Measurements from ENCODE around the gene NIT1.
A peak's percentile ranks its signal among the peaks of the same experiment; 100 is the strongest.
"Not testable (repeated sequence)": the region's sequence is repeated elsewhere in the genome, so short reads cannot be mapped to it uniquely, and the experiment has no call there.

The NIT1 gene

DNA sequence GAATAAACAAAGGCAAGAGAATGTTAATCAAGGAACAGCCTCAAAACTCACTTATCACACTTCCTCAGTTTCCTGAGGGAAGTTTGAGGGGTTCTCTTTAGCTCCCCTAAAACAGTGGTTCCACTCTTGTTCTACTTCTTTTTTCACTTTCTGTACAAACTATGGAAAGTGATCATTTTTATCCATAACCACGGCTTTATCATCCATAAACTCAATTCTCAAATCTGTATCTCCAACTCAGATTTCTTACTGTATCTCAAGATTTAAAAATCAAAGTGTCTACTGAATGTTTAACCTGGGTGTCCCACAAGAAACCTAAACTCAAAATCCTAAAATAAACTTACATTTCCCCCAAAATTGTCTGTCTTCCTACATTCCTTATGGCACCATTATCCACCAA is 4.0 kb upstream of the NIT1 start:
- no peak for DNase-seq
- TF ChIP-seq POLR2A (IDR thresholded peaks at IDR 0.05; ENCODE audit: low read length), result no peak
- no peak for TF ChIP-seq GATA1 (IDR thresholded peaks at IDR 0.05; ENCODE audit: low read depth, low read length)

DNA sequence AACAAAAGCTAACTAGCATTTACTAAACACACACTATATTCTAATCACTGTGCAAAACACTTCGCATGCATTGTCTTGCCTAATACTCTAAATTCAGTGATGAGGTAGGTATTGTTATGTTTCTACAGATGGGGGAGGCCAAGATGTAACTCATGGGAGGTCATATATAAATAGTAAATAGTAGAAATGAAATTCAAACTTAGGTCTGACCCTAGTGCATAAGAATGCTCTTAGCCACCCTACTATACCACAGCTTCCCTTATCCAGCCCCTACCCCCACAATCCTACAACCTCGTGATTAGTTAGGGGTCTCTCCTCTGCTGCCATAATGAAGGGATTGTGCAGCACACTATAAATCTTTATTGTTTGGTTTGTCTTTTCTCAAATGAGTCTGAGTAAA is 3.3 kb upstream of the NIT1 start:
- DNase-seq, result no peak
- TF ChIP-seq POLR2A (IDR thresholded peaks at IDR 0.05; ENCODE audit: low read length) (no peak), GATA1 (IDR thresholded peaks at IDR 0.05; ENCODE audit: low read depth, low read length) (no peak)

DNA sequence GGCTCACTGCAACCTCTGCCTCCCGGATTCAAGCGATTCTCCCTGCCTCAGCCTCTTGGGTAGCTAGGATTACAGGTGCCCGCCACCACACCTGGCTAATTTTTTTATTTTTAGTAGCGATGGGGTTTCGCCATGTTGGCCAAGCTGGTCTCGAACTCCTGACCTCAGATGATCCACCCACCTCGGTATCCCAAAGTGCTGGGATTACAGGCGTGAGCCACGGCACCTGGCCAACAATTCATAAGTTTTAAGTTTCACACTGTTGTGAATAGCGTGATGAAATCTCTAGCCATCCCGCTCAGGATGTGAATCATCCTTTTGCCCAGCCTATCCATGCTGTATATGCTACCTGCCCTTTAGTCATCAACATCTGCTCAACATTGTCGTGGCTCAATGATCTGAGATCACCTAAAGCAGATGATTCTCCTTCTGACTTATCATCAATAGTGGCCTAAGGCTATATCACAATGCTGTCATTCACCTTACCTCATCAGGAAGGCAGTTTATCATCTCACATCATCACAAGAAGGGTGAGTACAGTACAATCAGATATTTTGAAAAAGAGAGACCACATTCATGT is 2.7 kb upstream of the NIT1 start:
- TF ChIP-seq GATA1 (IDR thresholded peaks at IDR 0.05; ENCODE audit: low read depth, low read length) (no peak), POLR2A (IDR thresholded peaks at IDR 0.05; ENCODE audit: low read length) (no peak)
- no peak for DNase-seq

DNA sequence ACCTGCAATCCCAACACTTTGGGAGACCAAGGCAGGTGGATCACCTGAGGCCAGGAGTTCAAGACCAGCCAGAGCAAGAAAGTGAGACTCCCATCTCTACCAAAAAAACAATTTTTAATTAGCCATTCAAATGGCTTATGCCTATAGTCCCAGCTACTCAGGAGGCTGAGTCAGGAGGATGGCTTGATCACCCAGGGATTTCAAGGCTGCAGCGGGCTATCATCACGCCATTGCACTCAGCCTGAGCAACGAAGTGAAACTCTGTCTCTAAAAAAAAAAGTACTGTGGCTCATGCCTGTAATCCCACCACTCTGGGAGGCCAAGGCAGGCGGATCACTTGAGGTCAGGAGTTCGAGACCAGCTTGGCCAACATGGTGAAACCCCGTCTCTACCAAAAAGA is 1.9 kb upstream of the NIT1 start:
- not testable (repeated sequence) for DNase-seq

DNA sequence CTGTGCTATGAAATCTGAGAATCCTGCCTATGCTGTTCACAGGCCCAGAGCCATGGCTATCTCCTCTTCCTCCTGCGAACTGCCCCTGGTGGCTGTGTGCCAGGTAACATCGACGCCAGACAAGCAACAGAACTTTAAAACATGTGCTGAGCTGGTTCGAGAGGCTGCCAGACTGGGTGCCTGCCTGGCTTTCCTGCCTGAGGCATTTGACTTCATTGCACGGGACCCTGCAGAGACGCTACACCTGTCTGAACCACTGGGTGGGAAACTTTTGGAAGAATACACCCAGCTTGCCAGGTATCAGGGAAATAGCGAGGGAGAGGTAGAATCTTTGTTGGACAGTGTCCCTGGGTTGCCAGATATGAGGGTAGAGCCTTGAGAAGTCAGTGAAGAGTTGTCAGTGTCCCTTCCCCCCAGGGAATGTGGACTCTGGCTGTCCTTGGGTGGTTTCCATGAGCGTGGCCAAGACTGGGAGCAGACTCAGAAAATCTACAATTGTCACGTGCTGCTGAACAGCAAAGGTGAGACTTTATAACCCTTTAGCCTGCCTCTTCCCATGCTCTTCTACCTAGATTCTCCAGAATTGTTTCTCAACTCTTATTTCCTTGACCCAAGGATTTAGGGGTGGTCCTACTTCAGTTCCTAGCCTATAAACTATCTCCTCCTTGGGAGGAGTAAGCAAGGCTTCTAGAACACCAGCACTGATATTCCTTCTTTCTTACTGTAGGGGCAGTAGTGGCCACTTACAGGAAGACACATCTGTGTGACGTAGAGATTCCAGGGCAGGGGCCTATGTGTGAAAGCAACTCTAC is 1.4 kb downstream of the NIT1 start:
- peak; percentile 81 for DNase-seq
- no peak for TF ChIP-seq GATA1 (IDR thresholded peaks at IDR 0.05; ENCODE audit: low read depth, low read length)
- peak; percentile 46 for TF ChIP-seq POLR2A (IDR thresholded peaks at IDR 0.05; ENCODE audit: low read length)

DNA sequence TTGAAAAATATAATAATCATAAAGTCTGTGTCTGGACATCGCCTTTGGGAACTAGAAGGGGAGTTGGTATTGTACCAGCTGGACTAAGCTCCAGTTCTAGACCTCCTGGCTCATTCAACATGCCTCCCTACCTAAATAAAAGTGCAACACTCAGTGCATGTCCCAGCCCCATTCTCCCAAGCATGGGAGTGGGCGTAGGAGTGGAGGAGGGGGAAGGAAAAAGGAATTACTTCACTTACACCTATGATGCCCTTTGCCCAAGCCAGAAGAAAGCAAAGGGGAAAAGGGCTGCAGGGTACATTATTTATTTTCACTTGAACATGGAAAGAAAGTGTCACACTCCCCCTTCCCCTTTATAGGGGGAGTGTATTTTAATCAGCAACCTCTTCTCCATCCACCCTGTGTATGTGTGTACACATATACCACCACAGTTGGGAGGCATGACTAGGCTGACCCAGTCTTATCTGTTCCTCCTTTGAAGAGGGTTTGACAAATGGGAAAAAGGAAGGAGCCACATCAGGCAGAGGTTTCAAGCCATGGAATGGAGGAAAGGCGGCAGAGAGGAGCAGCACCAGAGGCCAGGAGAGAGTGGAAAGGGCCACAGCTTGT is 3.2 kb downstream of the NIT1 start:
- no peak for DNase-seq
- no peak for TF ChIP-seq POLR2A (IDR thresholded peaks at IDR 0.05; ENCODE audit: low read length)
- no peak for TF ChIP-seq GATA1 (IDR thresholded peaks at IDR 0.05; ENCODE audit: low read depth, low read length)

DNA sequence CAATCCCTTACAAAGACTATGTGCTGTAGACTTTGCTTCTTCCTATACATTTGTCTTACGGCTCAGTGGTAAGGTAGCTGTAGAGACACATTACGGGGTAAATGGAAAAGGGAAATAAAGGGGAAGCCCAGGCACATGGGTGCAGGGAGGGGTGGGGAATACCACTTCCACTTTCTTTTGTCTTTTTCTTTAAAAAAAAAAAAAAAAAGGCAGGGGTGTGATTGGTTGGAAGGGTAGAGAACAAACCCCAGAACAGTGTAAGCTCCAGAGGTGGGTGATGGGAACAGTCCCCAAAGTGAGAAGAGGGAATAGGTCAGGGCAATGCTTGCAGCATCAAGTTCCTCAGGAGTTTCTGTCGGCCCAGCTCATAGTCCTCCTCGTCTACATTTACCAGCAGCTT is 3.9 kb downstream of the NIT1 start:
- DNase-seq, result no peak
- TF ChIP-seq GATA1 (IDR thresholded peaks at IDR 0.05; ENCODE audit: low read depth, low read length), result no peak
- TF ChIP-seq POLR2A (IDR thresholded peaks at IDR 0.05; ENCODE audit: low read length), result no peak

DNA sequence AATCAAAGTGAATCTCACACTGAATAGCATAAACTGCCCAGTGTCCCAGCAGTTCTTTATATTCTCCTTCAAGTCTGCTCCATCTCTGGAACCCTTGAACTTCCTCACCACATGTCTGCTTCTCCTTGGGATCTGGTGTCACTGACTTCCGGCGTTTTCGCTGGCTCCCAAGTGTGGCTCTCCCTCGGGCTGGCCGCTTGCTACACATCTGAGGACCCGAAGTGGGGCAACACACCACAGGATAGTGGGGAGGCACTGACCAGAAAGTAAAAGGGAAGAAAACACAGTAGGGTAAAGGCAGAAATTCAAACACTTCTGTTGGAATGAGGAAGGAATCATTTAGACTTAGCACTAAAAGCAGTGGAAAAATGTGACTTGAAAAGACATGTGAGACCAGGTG is 5.1 kb downstream of the NIT1 start:
- no peak for DNase-seq
- TF ChIP-seq GATA1 (IDR thresholded peaks at IDR 0.05; ENCODE audit: low read depth, low read length) (no peak), POLR2A (IDR thresholded peaks at IDR 0.05; ENCODE audit: low read length) (no peak)

DNA sequence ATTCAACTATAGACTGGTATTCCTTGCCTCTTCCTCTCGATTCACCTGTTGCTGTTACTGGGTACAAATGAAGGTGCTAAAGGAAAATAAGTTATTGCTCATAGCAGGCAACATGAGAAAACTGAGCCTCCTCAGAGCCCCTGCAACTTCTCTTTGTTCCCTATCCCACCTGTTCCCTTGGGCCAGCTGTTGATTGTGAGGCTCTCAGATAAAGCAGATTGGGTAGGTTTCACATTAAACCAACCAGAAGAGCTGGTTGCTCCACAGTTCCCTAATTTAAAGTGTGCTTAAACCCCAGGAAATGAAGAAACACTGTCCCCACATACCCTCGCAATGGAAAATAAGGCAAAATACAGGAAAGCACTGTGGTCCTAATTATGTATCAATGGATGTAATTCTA is 9.7 kb downstream of the NIT1 start:
- no peak for DNase-seq
- peak; percentile 19 for TF ChIP-seq POLR2A (IDR thresholded peaks at IDR 0.05; ENCODE audit: low read length)
- TF ChIP-seq GATA1 (IDR thresholded peaks at IDR 0.05; ENCODE audit: low read depth, low read length), result no peak

DNA sequence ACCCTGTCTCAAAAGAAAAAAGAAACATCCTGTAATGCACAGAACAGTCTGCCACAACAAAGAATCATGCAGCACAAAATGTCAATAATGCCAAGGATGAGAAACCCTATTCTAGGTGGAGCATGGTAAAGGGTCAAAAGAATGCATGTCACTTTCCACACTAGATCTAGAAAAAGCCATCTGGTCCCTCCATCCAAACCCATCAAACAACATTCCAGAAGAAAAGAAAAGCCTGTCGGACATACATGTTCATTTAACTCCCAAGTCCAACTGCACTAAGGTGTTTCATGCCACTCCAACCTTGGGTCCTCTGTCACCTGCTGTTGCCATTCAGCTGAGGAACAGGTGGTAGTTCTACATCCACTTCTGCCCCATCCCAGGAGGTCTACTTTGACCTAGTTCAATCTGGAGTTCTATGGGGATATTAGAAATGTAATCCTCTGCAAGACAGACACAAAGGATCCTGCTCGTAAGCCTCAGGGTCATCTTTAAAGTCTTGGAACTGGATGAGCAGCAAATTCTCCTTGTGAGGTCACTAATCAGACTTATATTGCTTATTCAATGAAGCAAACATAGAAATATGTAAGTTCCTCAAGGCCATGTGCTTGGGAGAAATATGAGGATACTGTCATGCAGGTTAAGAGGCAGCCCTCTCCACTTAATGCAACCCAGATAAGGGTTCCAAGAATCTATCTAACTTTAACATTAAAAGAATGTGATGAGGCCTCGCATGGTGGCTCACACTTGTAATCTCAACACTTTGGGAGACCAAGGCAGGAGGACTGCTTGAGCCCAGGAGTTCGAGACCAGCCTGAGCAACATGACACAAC is 10.9 kb downstream of the NIT1 start:
- TF ChIP-seq POLR2A (IDR thresholded peaks at IDR 0.05; ENCODE audit: low read length) (no peak), GATA1 (IDR thresholded peaks at IDR 0.05; ENCODE audit: low read depth, low read length) (no peak)
- peak in 1 of 2 experiments; percentile 15 for DNase-seq

DNA sequence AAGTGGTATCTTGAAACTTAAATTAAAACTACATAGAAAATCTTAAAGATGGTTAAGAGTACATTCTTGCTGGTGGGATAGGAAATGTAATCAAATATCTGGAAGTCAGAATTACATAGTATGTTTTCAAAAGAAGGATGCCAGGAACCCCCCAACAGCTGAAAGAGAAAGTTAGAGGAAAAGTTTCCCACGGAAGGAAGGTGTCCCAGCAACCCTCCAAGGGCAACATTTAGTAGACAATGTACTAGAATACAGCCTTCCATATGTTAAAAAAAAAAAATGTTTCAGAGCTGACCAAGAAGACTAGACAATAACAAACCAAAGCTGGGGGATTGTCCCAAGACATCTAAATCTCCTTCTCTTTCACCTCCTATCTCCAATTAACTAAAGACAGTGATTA is 12.4 kb downstream of the NIT1 start:
- TF ChIP-seq POLR2A (IDR thresholded peaks at IDR 0.05; ENCODE audit: low read length) (no peak), GATA1 (IDR thresholded peaks at IDR 0.05; ENCODE audit: low read depth, low read length) (no peak)
- DNase-seq, result no peak

DNA sequence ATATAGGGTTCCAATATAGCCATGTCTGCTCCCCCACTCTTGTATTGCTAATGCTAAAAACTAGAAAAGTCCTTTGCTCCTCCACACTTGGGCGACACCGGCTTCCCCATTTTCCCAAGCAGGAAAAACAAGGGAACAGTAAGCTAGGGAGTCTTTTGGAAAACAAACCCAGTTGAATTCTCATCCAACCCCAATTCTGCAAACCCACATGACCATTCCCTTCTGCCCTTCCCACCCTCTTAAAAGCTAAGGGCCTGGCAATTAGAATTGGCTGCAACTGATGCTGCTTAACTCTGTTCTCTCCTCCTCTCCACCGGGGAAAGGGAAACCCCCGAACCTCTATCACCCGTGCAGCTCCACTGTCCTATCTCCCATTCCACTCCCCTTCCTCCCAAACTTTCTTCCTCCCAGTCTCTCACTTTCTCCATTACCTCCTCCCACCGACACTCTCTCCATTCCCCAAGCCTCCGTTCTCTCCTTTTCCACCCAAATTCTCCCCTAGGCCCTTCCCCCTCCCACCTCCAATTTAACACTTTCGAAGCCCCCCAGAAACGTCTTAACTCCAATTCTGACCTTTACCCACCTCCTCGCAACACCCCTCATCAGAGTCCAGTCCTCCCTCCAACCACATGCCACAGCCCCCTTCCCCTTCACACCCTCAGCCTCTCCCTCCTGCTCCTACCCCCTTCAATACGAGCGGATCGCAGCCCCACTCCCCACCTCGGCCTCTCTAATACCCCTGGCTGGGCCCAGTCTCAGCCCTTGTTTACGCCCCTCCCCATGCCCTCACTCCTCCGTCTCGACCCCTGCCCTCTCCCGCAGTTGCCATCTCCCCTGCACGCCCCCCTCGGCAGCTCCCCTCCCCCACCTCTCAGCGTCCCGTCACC is 13.9 kb downstream of the NIT1 start:
- peak; percentile 36 to 51 for DNase-seq
- TF ChIP-seq POLR2A (IDR thresholded peaks at IDR 0.05; ENCODE audit: low read length) (no peak), GATA1 (IDR thresholded peaks at IDR 0.05; ENCODE audit: low read depth, low read length) (no peak)
